Measurements from ENCODE around the gene PSMC2.

The PSMC2 gene

GRCh38 chr7:103347507-103348267 is at the start of gene PSMC2:
Gene PSMC2, plus strand, starts transcription at chr7:103347643. Its CDS starts 69 bp downstream, at chr7:103347712.
- H3K4me1 Mint-ChIP-seq: peaks cover 39% of the 10 kb centered on the region
- no peaks in the 10 kb centered on the region for H3K9me3 Mint-ChIP-seq
- peaks cover 27% of the 10 kb centered on the region for H3K36me3 Mint-ChIP-seq
- peak within 1 kb of the TSS; percentile 99 for H3K4me3 Mint-ChIP-seq
- no peaks in the 10 kb centered on the region for H3K27me3 Mint-ChIP-seq
- ATAC-seq: peak; percentile 82
- H3K27ac Mint-ChIP-seq: peak within 1 kb of the TSS; percentile 93

- Mint-ChIP-seq H3K27ac (peak overlapping the region; percentile 79), H3K27me3 (no peaks in the 10 kb centered on the region), H3K9me3 (no peaks in the 10 kb centered on the region), H3K4me3 (peak overlapping the region; percentile 80), H3K4me1 (peaks cover 20% of the 10 kb centered on the region), H3K36me3 (peaks cover 11% of the 10 kb centered on the region)
- no peak for ATAC-seq
Measured at GRCh38 chr7:103297837-103298179, 49.6 kb upstream of the PSMC2 start.

GRCh38 chr7:103299660-103300059 is 47.8 kb upstream of the PSMC2 start:
- Mint-ChIP-seq H3K4me3 (no peak overlapping the region), H3K9me3 (no peaks in the 10 kb centered on the region), H3K36me3 (peaks cover 23% of the 10 kb centered on the region), H3K27ac (no peak overlapping the region), H3K27me3 (no peaks in the 10 kb centered on the region), H3K4me1 (peaks cover 20% of the 10 kb centered on the region)
- ATAC-seq: no peak

- H3K27ac Mint-ChIP-seq: no peak overlapping the region
- peaks cover 19% of the 10 kb centered on the region for H3K4me1 Mint-ChIP-seq
- no peaks in the 10 kb centered on the region for H3K9me3 Mint-ChIP-seq
- H3K27me3 Mint-ChIP-seq: no peaks in the 10 kb centered on the region
- no peak overlapping the region for H3K4me3 Mint-ChIP-seq
- H3K36me3 Mint-ChIP-seq: peaks cover 28% of the 10 kb centered on the region
- ATAC-seq: no peak
Measured at GRCh38 chr7:103301441-103301840, 46.0 kb upstream of the PSMC2 start.

- Mint-ChIP-seq H3K4me1 (peaks cover 11% of the 10 kb centered on the region), H3K9me3 (no peaks in the 10 kb centered on the region), H3K4me3 (no peak overlapping the region), H3K27ac (peak overlapping the region; percentile 44), H3K36me3 (peaks cover 38% of the 10 kb centered on the region), H3K27me3 (no peaks in the 10 kb centered on the region)
- no peak for ATAC-seq
Measured at GRCh38 chr7:103307503-103308231, 39.8 kb upstream of the PSMC2 start.

- H3K27me3 Mint-ChIP-seq: no peaks in the 10 kb centered on the region
Measured at GRCh38 chr7:103314852-103315251, 32.6 kb upstream of the PSMC2 start.

GRCh38 chr7:103316380-103316941 is 31.0 kb upstream of the PSMC2 start:
- no peak overlapping the region for H3K4me3 Mint-ChIP-seq
- H3K4me1 Mint-ChIP-seq: peaks cover 12% of the 10 kb centered on the region
- peak overlapping the region; percentile 70 for H3K27ac Mint-ChIP-seq

More at GRCh38 chr7:103314852-103315251, 32.6 kb upstream of the PSMC2 start:
- peak overlapping the region; percentile 32 for H3K27ac Mint-ChIP-seq
- no peak overlapping the region for H3K4me3 Mint-ChIP-seq
- ATAC-seq: no peak
- H3K4me1 Mint-ChIP-seq: peaks cover 12% of the 10 kb centered on the region
- no peaks in the 10 kb centered on the region for H3K9me3 Mint-ChIP-seq
- peaks cover 57% of the 10 kb centered on the region for H3K36me3 Mint-ChIP-seq

GRCh38 chr7:103317009-103317408 is 30.4 kb upstream of the PSMC2 start:
- peaks cover 12% of the 10 kb centered on the region for H3K4me1 Mint-ChIP-seq
- no peak overlapping the region for H3K4me3 Mint-ChIP-seq
- peak overlapping the region; percentile 70 for H3K27ac Mint-ChIP-seq
- peaks cover 63% of the 10 kb centered on the region for H3K36me3 Mint-ChIP-seq
- H3K9me3 Mint-ChIP-seq: no peaks in the 10 kb centered on the region
- H3K27me3 Mint-ChIP-seq: no peaks in the 10 kb centered on the region
- no peak for ATAC-seq

More at GRCh38 chr7:103316380-103316941, 31.0 kb upstream of the PSMC2 start:
- H3K36me3 Mint-ChIP-seq: peaks cover 58% of the 10 kb centered on the region
- H3K27me3 Mint-ChIP-seq: no peaks in the 10 kb centered on the region
- ATAC-seq: no peak
- H3K9me3 Mint-ChIP-seq: no peaks in the 10 kb centered on the region

GRCh38 chr7:103325744-103326143 is 21.7 kb upstream of the PSMC2 start:
- no peaks in the 10 kb centered on the region for H3K27me3 Mint-ChIP-seq
- H3K27ac Mint-ChIP-seq: no peak overlapping the region
- H3K36me3 Mint-ChIP-seq: peaks cover 47% of the 10 kb centered on the region
- H3K4me3 Mint-ChIP-seq: no peak overlapping the region
- ATAC-seq: no peak
- H3K9me3 Mint-ChIP-seq: no peaks in the 10 kb centered on the region
- H3K4me1 Mint-ChIP-seq: no peaks in the 10 kb centered on the region

GRCh38 chr7:103336761-103337160 is 10.7 kb upstream of the PSMC2 start:
- Mint-ChIP-seq H3K36me3 (peaks cover 55% of the 10 kb centered on the region), H3K4me1 (peaks cover 24% of the 10 kb centered on the region), H3K9me3 (no peaks in the 10 kb centered on the region), H3K27me3 (no peaks in the 10 kb centered on the region), H3K27ac (no peak overlapping the region), H3K4me3 (no peak overlapping the region)
- ATAC-seq: no peak

GRCh38 chr7:103338864-103339263 is 8.6 kb upstream of the PSMC2 start:
- Mint-ChIP-seq H3K9me3 (no peaks in the 10 kb centered on the region), H3K4me3 (no peak overlapping the region), H3K27me3 (no peaks in the 10 kb centered on the region), H3K27ac (no peak overlapping the region), H3K36me3 (peaks cover 48% of the 10 kb centered on the region), H3K4me1 (peaks cover 24% of the 10 kb centered on the region)
- no peak for ATAC-seq

GRCh38 chr7:103341466-103341865 is 6.0 kb upstream of the PSMC2 start:
- Mint-ChIP-seq H3K27me3 (no peaks in the 10 kb centered on the region), H3K4me3 (no peak overlapping the region), H3K4me1 (peaks cover 24% of the 10 kb centered on the region), H3K9me3 (no peaks in the 10 kb centered on the region), H3K27ac (no peak overlapping the region), H3K36me3 (peaks cover 47% of the 10 kb centered on the region)
- ATAC-seq: no peak

GRCh38 chr7:103343332-103343731 is 4.1 kb upstream of the PSMC2 start:
- peak overlapping the region; percentile 98 for H3K27ac Mint-ChIP-seq
- ATAC-seq: no peak
- H3K27me3 Mint-ChIP-seq: no peaks in the 10 kb centered on the region
- H3K4me1 Mint-ChIP-seq: peaks cover 25% of the 10 kb centered on the region
- peaks cover 33% of the 10 kb centered on the region for H3K36me3 Mint-ChIP-seq
- peak overlapping the region; percentile 98 for H3K4me3 Mint-ChIP-seq
- H3K9me3 Mint-ChIP-seq: no peaks in the 10 kb centered on the region

GRCh38 chr7:103343758-103344452 is 3.5 kb upstream of the PSMC2 start:
- peaks cover 33% of the 10 kb centered on the region for H3K36me3 Mint-ChIP-seq
- peak; percentile 60 for ATAC-seq
- peaks cover 31% of the 10 kb centered on the region for H3K4me1 Mint-ChIP-seq
- H3K27me3 Mint-ChIP-seq: no peaks in the 10 kb centered on the region
- H3K27ac Mint-ChIP-seq: peak overlapping the region; percentile 98
- H3K4me3 Mint-ChIP-seq: peak overlapping the region; percentile 98
- H3K9me3 Mint-ChIP-seq: no peaks in the 10 kb centered on the region

All from stimulated activated memory B cell treated with anti-CD40 and anti-IgM and Interleukin-4, amounts not matched to agents 10 μg/mL and 1 μg/mL and 100 μg/mL, for 72 hours (primary cell).